Measurements from ENCODE around the gene KMO. TPM values are rescaled to one million over a fixed set of nuclear protein-coding genes. Genes with fewer than 3 reads are reported as not detected.

Gene KMO
- total RNA-seq, 2 donors from 2014 or later: not detected

GRCh38 chr1:241617426-241617825 is 85.2 kb downstream of the KMO start:
- Mint-ChIP-seq H3K9me3 (no peaks in the 10 kb centered on the region), H3K27me3 (ENCODE audit: insufficient read depth) (no peaks in the 10 kb centered on the region), H3K4me1 (peaks cover 3% of the 10 kb centered on the region), H3K36me3 (ENCODE audit: low read depth) (no peaks in the 10 kb centered on the region), H3K4me3 (no peak overlapping the region), H3K27ac (no peak overlapping the region)
- Histone ChIP-seq H3K4me3 (ENCODE audit: low read length) (no peak overlapping the region), H3K9me3 (ENCODE audit: control insufficient read depth, low read length) (no peaks in the 10 kb centered on the region), H3K27ac (ENCODE audit: low read depth, low read length) (no peak overlapping the region), H3K36me3 (ENCODE audit: control insufficient read depth, insufficient read depth, low read length) (no peaks in the 10 kb centered on the region), H3K9ac (ENCODE audit: extremely low read depth, low read length, poor library complexity, severe bottlenecking) (no peak overlapping the region), H3K4me1 (ENCODE audit: control insufficient read depth, insufficient read depth, low read length) (no peaks in the 10 kb centered on the region), H3K27me3 (ENCODE audit: control insufficient read depth, insufficient read depth, low read length, poor library complexity, severe bottlenecking) (no peaks in the 10 kb centered on the region)
- WGBS, 2 experiments (ENCODE audit: insufficient coverage in 1 of 2, insufficient read length in 1 of 2): 96% methylated on average over 6 to 7 of the region's 7 CpGs
- no peak for DNase-seq
- TF ChIP-seq CTCF (conservative IDR thresholded peaks at IDR 0.05): no peak

DNA sequence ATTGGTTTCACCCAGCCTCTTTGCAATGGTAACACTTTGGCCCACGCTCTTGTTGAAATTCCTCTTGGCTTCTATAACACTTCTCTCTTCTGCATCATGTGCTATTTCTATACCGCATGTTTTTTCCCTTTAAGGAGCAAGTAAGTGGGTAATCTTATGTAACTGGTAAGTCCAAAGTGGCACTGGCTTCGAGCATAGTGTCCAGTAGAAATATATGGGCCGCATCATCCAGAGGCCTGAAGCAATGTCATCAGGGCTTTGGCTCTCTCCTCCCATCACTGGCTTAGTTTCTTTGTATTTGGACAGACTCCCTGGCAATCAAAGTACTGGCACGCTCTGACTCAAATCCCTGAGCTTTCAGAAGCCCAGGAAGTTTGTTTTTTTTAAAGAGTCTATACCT is 90.5 kb downstream of the KMO start:
- H3K4me3 ChIP-seq (ENCODE audit: low read length): no peak overlapping the region
- H3K27me3 ChIP-seq (ENCODE audit: control insufficient read depth, insufficient read depth, low read length, poor library complexity, severe bottlenecking): no peaks in the 10 kb centered on the region
- no peak overlapping the region for H3K27ac Mint-ChIP-seq
- H3K9me3 Mint-ChIP-seq: no peaks in the 10 kb centered on the region
- H3K9ac ChIP-seq (ENCODE audit: extremely low read depth, low read length, poor library complexity, severe bottlenecking): no peak overlapping the region
- no peaks in the 10 kb centered on the region for H3K9me3 ChIP-seq (ENCODE audit: control insufficient read depth, low read length)
- WGBS, 2 experiments (ENCODE audit: insufficient coverage in 1 of 2, insufficient read length in 1 of 2): 93 to 100% methylated on average over 1 to 5 of the region's 5 CpGs
- TF ChIP-seq CTCF (conservative IDR thresholded peaks at IDR 0.05): no peak
- H3K27me3 Mint-ChIP-seq (ENCODE audit: insufficient read depth): no peaks in the 10 kb centered on the region
- H3K36me3 ChIP-seq (ENCODE audit: control insufficient read depth, insufficient read depth, low read length): no peaks in the 10 kb centered on the region
- no peak overlapping the region for H3K4me3 Mint-ChIP-seq
- peaks cover 1% of the 10 kb centered on the region for H3K4me1 Mint-ChIP-seq
- H3K27ac ChIP-seq (ENCODE audit: low read depth, low read length): no peak overlapping the region
- H3K36me3 Mint-ChIP-seq (ENCODE audit: low read depth): no peaks in the 10 kb centered on the region
- DNase-seq: no peak
- H3K4me1 ChIP-seq (ENCODE audit: control insufficient read depth, insufficient read depth, low read length): no peaks in the 10 kb centered on the region

GRCh38 chr1:241624935-241625334 is 92.8 kb downstream of the KMO start:
- H3K9me3 ChIP-seq (ENCODE audit: control insufficient read depth, low read length): no peaks in the 10 kb centered on the region
- 88 to 100% methylated on average over 1 to 2 of the region's 2 CpGs for WGBS, 2 experiments (ENCODE audit: insufficient coverage in 1 of 2, insufficient read length in 1 of 2)
- H3K27me3 ChIP-seq (ENCODE audit: control insufficient read depth, insufficient read depth, low read length, poor library complexity, severe bottlenecking): no peaks in the 10 kb centered on the region
- H3K27ac Mint-ChIP-seq: no peak overlapping the region
- no peak overlapping the region for H3K9ac ChIP-seq (ENCODE audit: extremely low read depth, low read length, poor library complexity, severe bottlenecking)
- DNase-seq: no peak
- no peaks in the 10 kb centered on the region for H3K9me3 Mint-ChIP-seq
- no peaks in the 10 kb centered on the region for H3K36me3 ChIP-seq (ENCODE audit: control insufficient read depth, insufficient read depth, low read length)
- no peak overlapping the region for H3K4me3 ChIP-seq (ENCODE audit: low read length)
- H3K27me3 Mint-ChIP-seq (ENCODE audit: insufficient read depth): no peaks in the 10 kb centered on the region
- H3K36me3 Mint-ChIP-seq (ENCODE audit: low read depth): no peaks in the 10 kb centered on the region
- H3K27ac ChIP-seq (ENCODE audit: low read depth, low read length): no peak overlapping the region
- no peak for TF ChIP-seq CTCF (conservative IDR thresholded peaks at IDR 0.05)
- H3K4me1 ChIP-seq (ENCODE audit: control insufficient read depth, insufficient read depth, low read length): no peaks in the 10 kb centered on the region
- H3K4me3 Mint-ChIP-seq: no peak overlapping the region
- peaks cover 1% of the 10 kb centered on the region for H3K4me1 Mint-ChIP-seq

Measured in endodermal cell (in vitro differentiated cells).